Activated CD4-positive, alpha-beta T cell treated with anti-CD3 and anti-CD28 coated beads, Interleukin-2, amount 50 U/mL, for 1 hour (primary cell): ENCODE results near the gene FHL1.
"Not testable (repeated sequence)": the region's sequence is repeated elsewhere in the genome, so short reads cannot be mapped to it uniquely, and the experiment has no call there.

Experiments used
- DNase-seq: peaks from one replicate; pipeline ENCODE4 v3.0.0-alpha.2; 2020

FHL1 gene

DNA sequence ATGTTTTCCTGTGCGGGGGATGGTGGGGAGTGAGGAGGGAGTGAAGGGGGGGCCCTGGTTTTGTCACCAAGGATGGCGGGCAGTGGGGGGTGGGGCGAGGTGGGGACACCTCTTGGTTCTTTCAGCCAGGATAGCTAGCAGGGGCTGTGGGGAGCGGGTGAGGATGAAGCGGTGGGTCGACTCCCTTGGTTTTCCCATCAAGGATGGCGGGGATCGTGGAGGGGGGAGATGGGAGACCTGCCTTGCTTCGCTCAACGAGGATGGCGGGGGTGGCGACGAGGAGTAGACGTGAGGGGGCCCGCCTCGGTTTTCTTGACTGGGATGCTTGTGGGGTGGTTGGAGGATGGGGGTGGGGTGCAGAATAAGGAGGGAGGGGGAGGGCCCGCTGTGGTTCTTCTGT is 643 bp downstream of the FHL1 start:
- no peak for DNase-seq

DNA sequence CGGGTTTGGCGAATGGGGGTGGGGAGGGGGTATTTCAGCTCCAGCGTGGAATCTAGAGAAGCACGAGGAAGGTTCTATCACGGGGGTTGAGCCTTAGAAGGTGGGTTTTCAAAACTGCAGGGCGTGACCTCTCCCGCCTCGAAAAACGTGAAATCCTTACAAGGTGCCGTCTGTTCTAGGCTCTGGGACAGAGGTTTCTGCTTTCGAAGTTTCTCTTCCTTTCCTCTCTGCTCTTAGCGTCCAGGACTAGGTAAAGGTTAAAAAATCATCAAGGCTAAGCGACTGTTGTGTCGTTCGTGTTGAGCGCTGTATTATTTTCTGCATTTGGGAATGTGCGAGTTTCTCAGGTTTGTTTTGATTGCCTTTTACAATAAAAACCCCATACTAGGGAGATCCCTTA is 1.1 kb downstream of the FHL1 start:
- DNase-seq: no peak

GRCh38 chrX:136154998-136155397 is 7.7 kb downstream of the FHL1 start:
- DNase-seq: no peak

GRCh38 chrX:136156560-136157117 is 9.3 kb downstream of the FHL1 start:
- DNase-seq: no peak

DNA sequence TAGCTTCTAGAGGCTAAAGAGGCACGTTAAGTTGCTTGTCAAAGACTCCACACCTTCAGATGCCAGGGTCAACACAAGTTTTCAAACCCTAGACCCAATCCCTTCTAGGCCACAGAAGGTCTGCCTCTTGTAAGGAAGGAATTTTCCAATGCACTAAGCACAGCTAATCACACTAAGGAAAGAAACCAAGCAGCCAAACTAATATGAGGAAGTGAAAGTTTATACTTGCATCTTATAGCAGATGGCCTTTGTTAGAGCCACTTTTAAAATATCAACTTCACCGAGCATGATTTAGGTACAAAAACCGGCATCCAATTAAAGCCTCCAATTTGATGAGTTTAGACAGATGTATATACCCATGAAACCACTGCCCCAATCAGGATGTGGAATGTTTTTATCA is 9.9 kb downstream of the FHL1 start:
- DNase-seq: no peak

DNA sequence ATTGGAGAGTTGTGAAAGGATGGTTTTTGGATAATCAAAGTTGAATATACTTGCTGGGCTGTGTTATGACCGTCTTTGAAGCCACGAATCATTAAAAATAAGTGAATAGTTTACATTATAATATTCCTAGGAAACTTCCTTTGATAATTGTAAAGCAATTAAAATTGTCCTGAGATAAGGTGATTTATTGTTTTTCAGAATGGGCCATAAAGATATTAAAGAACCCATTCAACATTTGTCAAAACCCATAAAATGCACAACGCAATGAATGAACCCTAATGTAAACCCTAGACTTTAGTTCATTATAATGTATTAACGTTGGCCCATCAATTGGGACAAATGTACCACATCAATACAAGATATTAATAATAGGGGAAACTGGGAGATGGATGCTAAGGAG is 11.4 kb downstream of the FHL1 start:
- DNase-seq: no peak

- DNase-seq: no peak
These were observed 12.3 kb downstream of the FHL1 start for GRCh38 chrX:136159611-136160025.

GRCh38 chrX:136162827-136163570 is 15.7 kb downstream of the FHL1 start:
- peak; percentile 42 for DNase-seq

DNA sequence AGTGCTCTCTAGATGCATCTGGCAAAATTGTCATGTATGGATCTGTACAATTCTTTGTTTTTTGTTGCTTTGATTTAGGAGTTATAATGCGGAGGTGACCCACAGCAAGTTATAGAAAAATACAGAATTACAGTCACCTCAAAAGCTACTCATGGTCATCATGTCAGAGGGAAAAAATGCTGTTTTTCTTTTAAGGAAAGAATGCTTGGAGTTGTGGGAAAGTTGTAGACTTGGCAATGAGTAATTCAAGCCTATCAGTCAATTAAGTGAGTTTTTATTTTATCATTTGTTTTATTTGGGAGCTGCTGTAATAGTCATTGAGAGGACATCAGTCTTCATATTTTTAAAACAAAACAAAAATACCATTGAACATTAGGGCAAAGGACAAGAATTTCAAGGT is 16.4 kb downstream of the FHL1 start:
- no peak for DNase-seq

DNA sequence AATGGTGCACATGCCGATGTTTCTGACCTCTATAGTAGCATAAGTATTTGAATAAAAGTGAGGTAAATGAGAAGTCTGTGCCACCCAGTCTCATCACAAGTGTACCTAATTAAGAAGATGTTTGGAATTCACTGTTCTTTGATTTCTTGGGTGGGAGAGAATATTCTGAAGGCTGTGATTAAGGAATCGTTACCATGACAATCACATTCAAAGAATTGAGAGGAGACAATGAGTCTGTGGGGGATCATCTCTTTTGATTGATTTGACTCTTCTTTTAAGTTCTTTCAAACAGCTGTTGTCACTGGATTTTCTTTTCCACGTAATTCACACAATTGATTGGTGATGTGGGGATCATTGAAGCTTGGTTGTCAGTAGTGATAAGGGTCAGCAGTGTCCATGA is 18.1 kb downstream of the FHL1 start:
- DNase-seq: no peak

DNA sequence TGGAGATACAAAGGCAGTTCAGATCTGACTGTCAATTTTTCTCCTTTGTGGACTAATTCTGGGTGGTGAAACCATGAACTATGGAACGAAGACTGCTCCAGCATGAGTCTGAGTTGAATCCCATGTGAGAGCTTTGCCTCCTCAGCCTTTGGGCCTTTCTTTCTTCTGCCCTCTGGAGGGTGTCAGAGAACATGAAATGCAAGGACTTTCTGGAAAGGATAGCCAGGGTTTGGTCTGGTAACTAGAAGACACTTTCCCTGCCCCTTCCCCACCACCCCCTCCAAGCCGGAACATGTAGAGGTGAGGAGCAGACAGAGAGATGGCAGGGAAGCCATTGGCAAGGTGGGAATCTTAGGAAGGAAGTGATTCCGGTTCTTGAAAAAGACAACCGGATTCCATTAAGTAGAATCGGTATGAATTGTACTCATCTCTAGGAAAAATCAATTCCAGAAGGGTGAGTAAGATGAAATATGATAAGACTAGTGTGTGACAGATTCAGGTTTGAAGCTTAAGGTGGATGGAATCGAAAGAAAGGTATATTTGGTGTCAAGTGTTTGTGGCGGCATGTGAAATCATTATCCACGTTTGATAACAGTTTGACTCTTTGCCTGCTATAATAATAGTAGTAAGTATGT is 19.0 kb downstream of the FHL1 start:
- DNase-seq: no peak

DNA sequence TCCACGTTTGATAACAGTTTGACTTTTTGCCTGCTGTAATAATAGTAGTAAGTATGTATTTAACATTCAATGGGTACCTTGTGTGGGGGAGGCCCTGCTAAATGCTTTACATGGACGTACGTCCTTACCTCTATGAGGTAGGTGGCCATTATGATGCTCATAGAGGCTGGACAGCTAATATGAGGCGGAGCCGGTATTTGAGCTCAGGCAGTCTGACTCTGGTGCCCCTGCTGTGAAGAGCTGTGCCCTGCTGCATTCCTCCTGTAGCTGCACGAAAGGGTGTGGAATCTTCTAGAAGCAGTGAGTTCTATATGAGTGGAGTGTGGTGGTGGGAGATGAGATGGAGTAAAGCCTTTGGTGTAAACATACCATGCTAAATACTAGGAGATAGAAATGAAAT is 20.7 kb downstream of the FHL1 start:
- DNase-seq: not testable (repeated sequence)

- no peak for DNase-seq
These were observed 21.8 kb downstream of the FHL1 start for GRCh38 chrX:136168929-136169735.

GRCh38 chrX:136170139-136170800 is 22.9 kb downstream of the FHL1 start:
- DNase-seq: no peak

- DNase-seq: no peak
These were observed 24.1 kb downstream of the FHL1 start for GRCh38 chrX:136171420-136171819.

GRCh38 chrX:136176399-136176825 is 29.1 kb downstream of the FHL1 start:
- DNase-seq: no peak

GRCh38 chrX:136179133-136179532 is 31.8 kb downstream of the FHL1 start:
- no peak for DNase-seq

DNA sequence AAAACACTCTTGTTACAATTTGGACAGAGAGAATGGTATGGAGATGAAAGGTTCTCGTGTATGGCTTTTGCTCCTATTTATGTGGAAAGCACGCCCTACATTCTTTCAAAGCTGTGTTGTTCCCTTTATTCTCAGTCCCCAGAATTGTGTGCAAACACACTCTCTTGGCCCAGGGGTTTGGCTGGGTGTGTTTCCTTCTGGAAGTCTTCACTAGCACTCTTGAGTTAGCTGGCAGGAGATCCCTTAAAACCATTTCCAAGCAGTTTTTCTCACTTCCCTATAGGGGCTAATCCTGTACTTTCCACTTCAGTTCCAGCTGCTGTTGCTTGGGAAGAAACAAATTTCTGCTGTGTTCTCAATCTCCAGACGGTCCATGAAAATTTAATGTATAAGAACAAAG is 35.1 kb downstream of the FHL1 start:
- no peak for DNase-seq

- no peak for DNase-seq
These were observed 35.8 kb downstream of the FHL1 start for GRCh38 chrX:136183172-136183571.

DNA sequence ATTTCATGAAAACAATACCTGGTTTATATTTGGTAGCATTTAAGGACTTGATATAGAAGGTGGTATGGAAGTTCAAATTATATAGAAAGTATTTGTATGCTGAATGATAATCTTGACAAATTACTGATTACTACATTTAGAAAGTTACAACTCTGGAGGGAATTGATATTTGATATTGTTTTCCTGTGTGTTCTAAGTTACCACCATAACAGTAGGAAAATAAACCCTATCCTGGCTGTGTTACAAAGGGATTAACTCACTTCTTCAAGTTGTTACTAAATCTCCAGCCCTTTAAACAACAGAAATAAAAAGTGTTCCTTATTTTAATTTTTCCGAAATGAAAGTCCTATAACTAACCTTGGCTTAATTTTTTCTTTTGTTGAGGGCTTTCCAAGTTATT is 36.6 kb downstream of the FHL1 start:
- DNase-seq: no peak

GRCh38 chrX:136185401-136186022 is 38.2 kb downstream of the FHL1 start:
- no peak for DNase-seq

GRCh38 chrX:136186023-136186413 is 38.7 kb downstream of the FHL1 start:
- no peak for DNase-seq

GRCh38 chrX:136189222-136189621 is 41.9 kb downstream of the FHL1 start:
- DNase-seq: no peak
